Gastrocnemius medialis (tissue), 4 donors: ENCODE measurements around the gene DBNL.
"Not testable (repeated sequence)": the region's sequence is repeated elsewhere in the genome, so short reads cannot be mapped to it uniquely, and the experiment has no call there.

Experiments used
- POLR2A ChIP-seq, 2 donors: fragments of 450-650 bp; IDR thresholded peaks; one replicate each; pipeline ENCODE4 v1.6.1; 2017; ENCODE audit warnings: antibody characterized with exemption in 2 of 2, mild to moderate bottlenecking in 2 of 2, moderate library complexity in 2 of 2
- TF ChIP-seq, protein P1 (sequence below), 5 experiments: fragments of 450-650 bp in 3 of 5; fragments of 200-600 bp in 2 of 5; sonication (generic) in 2 of 5; IDR thresholded peaks in 4 of 5; conservative IDR thresholded peaks in 1 of 5; 1 replicate in 4 of 5; 2 replicates in 1 of 5; pipeline ENCODE4 v1.5.1; 2016 to 2019; ENCODE audit warnings: antibody characterized with exemption in 5 of 5, mild to moderate bottlenecking in 3 of 5, moderate library complexity in 3 of 5

DNA sequence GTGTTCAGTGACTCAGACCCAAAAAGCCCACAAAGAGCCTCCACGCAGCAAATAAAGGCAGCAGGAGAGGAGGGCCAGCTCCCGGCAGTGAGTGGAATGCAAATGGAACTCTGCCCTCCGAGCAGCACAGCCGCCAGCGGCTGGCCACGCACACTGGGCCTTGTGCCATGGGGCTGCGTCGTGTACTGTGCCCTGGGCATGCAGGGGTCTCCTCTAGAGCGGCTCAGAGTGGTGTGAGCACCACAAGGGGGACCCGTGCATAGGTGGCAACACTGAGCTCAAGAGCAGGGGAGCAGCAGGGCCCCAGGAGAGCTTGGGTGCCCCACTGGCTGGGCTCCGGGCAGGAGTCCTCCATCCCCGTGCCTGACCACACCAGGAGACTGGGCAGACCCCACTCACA is 29.4 kb upstream of the DBNL start:
- not testable (repeated sequence) for TF ChIP-seq POLR2A (IDR thresholded peaks at IDR 0.05)
- TF ChIP-seq, protein P1, sequence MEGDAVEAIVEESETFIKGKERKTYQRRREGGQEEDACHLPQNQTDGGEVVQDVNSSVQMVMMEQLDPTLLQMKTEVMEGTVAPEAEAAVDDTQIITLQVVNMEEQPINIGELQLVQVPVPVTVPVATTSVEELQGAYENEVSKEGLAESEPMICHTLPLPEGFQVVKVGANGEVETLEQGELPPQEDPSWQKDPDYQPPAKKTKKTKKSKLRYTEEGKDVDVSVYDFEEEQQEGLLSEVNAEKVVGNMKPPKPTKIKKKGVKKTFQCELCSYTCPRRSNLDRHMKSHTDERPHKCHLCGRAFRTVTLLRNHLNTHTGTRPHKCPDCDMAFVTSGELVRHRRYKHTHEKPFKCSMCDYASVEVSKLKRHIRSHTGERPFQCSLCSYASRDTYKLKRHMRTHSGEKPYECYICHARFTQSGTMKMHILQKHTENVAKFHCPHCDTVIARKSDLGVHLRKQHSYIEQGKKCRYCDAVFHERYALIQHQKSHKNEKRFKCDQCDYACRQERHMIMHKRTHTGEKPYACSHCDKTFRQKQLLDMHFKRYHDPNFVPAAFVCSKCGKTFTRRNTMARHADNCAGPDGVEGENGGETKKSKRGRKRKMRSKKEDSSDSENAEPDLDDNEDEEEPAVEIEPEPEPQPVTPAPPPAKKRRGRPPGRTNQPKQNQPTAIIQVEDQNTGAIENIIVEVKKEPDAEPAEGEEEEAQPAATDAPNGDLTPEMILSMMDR (IDR thresholded peaks at IDR 0.05 in 4 of 5, conservative IDR thresholded peaks at IDR 0.05 in 1 of 5): not testable (repeated sequence)
